Posterior vena cava (tissue), 2 donors: ENCODE data around the gene TTC3. TPM values are rescaled to one million over a fixed set of nuclear protein-coding genes. Genes with fewer than 3 reads are reported as not detected.
"Not testable (repeated sequence)": the region's sequence is repeated elsewhere in the genome, so short reads cannot be mapped to it uniquely, and the experiment has no call there.

Source experiments
- DNase-seq: peaks from one replicate; pipeline ENCODE4 v3.0.0-alpha.2; 2020; ENCODE audit warnings: low spot score
- intact Hi-C, 2 donors: fragments of 100-400 bp; cut with DNase I; formaldehyde crosslinking; loops; one replicate each; pipeline versions ENCODE4 v1.14.1 to v1.14.2; 2022 to 2023
- total RNA-seq, 2 donors: library from RNA; stranded (reverse); fragmentation: NEBNext Ultra II Directional; extraction: Animal tissue kit (Norgen Biotek cat#: 25700); gene quantifications; one replicate each; pipeline ENCODE4 v1.2.1, GENCODE V29; 2021
- donor health status: DM: yes; HTN: yes; CAD: no.
- donor health status: DM: yes; HTN: yes; CAD: no.

The TTC3 gene
- total RNA-seq, 2 donors from 2014 or later: 98.4 to 123 TPM

- intact Hi-C loops: no loop called here
- DNase-seq: no peak
These were observed 137.1 kb downstream of the TTC3 start for GRCh38 chr21:37210130-37210529.

GRCh38 chr21:37210799-37211198 lies 137.7 kb downstream of the TTC3 start:
- intact Hi-C loops: no loop called here
- no peak for DNase-seq

- intact Hi-C loops: no loop called here
- no peak for DNase-seq
These were observed 141.9 kb downstream of the TTC3 start for GRCh38 chr21:37214952-37215351.

GRCh38 chr21:37219761-37220432 lies 146.8 kb downstream of the TTC3 start:
- intact Hi-C loops: no loop called here
- no peak for DNase-seq

- DNase-seq: no peak
- intact Hi-C loops: no loop called here
These were observed 147.5 kb downstream of the TTC3 start for GRCh38 chr21:37220433-37220980.

GRCh38 chr21:37220981-37221664 lies 148.1 kb downstream of the TTC3 start:
- DNase-seq: peak; percentile 99

GRCh38 chr21:37222248-37222647 lies 149.2 kb downstream of the TTC3 start:
- intact Hi-C loops, DNase-seq: not testable (repeated sequence)

More at GRCh38 chr21:37220981-37221664, 148.1 kb downstream of the TTC3 start:
- intact Hi-C loops: no loop called here

- no peak for DNase-seq
- intact Hi-C loops: no loop called here
These were observed 150.8 kb downstream of the TTC3 start for GRCh38 chr21:37223804-37224345.

GRCh38 chr21:37224861-37225839 lies 152.1 kb downstream of the TTC3 start:
- no peak for DNase-seq
- intact Hi-C loops: no loop called here

- no peak for DNase-seq
- intact Hi-C loops: no loop called here
These were observed 153.2 kb downstream of the TTC3 start for GRCh38 chr21:37226041-37226920.

GRCh38 chr21:37227071-37228002 lies 154.3 kb downstream of the TTC3 start:
- intact Hi-C loops: no loop called here
- no peak for DNase-seq

GRCh38 chr21:37228003-37228400 lies 154.9 kb downstream of the TTC3 start:
- DNase-seq: no peak
- intact Hi-C loops: no loop called here

- intact Hi-C loops: no loop called here
- DNase-seq: no peak
These were observed 157.7 kb downstream of the TTC3 start for GRCh38 chr21:37230632-37231248.

- intact Hi-C loops: no loop called here
- no peak for DNase-seq
These were observed 158.2 kb downstream of the TTC3 start for GRCh38 chr21:37231249-37231645.

- no peak for DNase-seq
- intact Hi-C loops: no loop called here
These were observed 158.6 kb downstream of the TTC3 start for GRCh38 chr21:37231671-37232070.

GRCh38 chr21:37232274-37233018 lies 159.4 kb downstream of the TTC3 start:
- no peak for DNase-seq
- intact Hi-C loops: no loop called here
